ENCODE results near the gene ADRB2. TPM values are rescaled to one million over a fixed set of nuclear protein-coding genes. Genes with fewer than 3 reads are reported as not detected.

ADRB2 gene
- total RNA-seq, 1 donor from 2014 or later, result 5.6 TPM

DNA sequence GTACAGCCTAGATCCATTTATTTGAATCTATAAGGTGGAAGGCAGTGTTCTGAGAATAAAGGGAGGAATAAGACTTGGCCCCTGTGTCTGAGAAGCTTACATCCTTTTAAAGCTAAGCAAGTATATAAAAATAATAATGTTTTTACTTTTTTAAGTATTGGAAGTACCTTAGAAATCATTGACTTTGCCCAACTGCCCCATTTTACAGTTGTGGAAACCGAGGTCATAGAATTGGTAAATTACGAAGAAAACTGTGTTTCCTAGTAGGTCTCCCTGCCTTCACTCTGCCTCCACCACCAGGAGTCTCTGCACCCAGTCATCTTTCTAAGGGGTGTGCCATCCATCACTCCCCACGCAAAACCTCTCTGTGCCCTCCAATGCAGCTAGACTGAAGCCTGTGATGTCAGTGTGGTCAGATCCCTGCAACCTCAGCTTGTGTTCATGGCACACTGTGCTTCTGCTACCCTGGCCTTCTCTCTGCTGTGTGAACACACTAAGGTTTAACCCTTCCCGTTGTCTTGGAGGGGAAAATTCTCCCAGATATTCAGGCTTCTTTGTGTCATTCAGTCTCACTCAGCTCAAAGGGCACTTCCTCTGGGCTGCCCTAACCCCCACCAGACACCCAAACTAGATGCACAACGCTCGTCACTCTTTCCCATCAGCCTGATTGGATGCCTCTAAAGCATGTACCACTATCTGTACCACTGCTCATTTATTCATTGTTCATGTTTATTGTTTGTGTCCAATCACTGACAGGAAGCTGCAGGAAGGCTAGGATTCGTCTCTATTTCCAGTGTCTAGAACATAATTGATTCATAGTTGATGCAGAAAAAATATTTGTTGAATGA is 18.2 kb downstream of the ADRB2 start:
- intact Hi-C loops (cut with DNase I), result no loop called here
- ATAC-seq (ENCODE audit: poor library complexity) (no peak), DNase-seq (no peak)

DNA sequence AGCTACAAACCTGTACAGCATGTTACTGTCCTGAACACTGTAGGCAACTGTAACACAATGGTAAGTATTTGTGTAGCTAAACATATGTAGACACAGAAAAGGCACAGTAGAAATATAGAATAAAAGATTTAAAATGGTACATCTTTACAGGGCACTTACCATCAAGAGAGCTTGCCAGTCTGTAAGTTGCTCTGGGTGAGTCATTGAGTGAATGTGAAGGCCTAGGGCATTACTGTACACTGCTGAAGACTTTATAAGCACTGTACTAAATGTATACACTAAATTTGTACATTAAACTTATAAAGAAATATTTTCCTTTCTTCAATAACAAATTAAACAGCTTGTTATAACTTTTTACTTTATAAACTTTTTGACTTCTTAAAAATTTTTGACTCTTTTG is 20.5 kb downstream of the ADRB2 start:
- DNase-seq, result no peak
- no peak for ATAC-seq (ENCODE audit: poor library complexity)
- intact Hi-C loops (cut with DNase I), result no loop called here

DNA sequence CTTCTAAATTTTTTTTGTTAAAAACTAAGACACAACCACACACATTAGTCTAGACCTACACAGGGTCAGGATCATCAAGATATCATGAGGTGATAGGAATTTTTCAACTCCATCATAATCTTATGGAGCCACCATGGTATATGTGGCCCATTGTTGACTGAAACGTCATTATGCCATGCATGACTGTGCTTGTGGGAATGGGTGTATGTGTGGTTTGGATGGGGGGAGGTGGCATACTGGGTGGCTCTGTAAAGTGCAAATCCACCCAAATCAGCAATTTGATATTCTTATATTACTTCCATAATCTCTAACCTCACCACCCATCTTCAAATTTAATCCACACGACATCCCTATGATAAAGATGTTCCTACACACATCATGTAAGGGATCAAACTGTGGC is 21.0 kb downstream of the ADRB2 start:
- DNase-seq (no peak), ATAC-seq (ENCODE audit: poor library complexity) (no peak)
- intact Hi-C loops (cut with DNase I), result no loop called here

- intact Hi-C loops (cut with DNase I), result no loop called here
- DNase-seq (no peak), ATAC-seq (ENCODE audit: poor library complexity) (no peak)
Observed at GRCh38 chr5:148848393-148849031, 22.1 kb downstream of the ADRB2 start.

DNA sequence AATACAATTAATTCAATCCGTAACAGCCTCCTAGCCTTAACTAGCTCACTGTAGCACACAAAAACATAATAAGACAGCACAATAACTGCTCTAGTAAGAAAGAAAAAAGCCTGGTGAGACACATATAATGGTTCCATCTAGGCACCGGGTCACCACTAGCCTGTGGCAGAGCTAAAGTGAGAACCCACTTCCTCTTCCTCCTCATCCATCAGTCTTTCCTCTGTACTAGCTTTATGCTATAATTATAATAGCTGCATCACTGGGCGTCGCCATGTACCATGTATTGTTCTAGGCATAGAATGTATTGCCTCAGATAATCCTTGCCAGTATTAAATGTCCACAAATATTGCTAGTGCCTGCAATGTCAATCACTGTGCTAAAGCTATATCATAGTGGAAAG is 23.1 kb downstream of the ADRB2 start:
- no peak for DNase-seq
- ATAC-seq (ENCODE audit: poor library complexity), result peak; percentile 36
- intact Hi-C loops (cut with DNase I), result no loop called here

DNA sequence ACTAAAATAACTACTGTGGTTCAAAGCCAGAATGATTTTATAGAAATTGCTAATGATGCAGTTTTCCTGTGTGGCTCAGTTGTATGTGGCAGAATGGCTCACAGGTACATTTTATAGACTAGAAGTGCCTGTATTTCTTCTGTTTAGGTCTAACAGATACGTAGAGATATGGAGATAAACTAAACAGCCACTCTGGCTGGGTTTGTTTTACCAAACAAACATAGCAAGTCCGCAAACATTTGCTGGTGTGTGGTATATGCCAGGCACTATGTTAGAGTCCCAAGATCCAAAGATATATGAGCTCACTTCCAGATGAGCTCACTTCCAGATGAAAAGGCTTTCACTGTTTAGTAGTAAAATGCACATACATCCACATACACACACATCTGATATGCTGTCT is 24.4 kb downstream of the ADRB2 start:
- ATAC-seq (ENCODE audit: poor library complexity), result no peak

DNA sequence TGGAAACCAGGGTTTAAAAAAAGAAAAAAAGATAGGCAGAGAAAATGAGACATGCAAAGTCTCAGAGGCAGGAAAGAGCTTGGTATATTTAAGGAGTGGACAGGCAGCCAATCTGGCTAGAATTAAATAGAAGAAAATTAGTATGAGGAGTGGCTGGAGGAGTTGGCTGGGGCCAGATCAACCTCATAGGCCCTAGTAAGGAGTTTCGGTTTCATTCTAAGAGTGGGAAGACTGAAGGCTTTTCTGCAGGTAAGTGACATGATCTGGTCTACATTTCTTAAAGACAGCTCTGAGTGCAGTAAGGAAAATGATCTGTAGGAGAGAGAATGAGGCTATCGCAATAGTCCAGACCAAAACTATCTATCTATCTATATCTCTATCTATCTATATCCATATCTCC is 27.5 kb downstream of the ADRB2 start:
- ATAC-seq (ENCODE audit: poor library complexity) (no peak), DNase-seq (no peak)
- intact Hi-C loops (cut with DNase I), result no loop called here

More for the DNA sequence above, 24.4 kb downstream of the ADRB2 start:
- intact Hi-C loops (cut with DNase I), result no loop called here
- DNase-seq, result no peak

DNA sequence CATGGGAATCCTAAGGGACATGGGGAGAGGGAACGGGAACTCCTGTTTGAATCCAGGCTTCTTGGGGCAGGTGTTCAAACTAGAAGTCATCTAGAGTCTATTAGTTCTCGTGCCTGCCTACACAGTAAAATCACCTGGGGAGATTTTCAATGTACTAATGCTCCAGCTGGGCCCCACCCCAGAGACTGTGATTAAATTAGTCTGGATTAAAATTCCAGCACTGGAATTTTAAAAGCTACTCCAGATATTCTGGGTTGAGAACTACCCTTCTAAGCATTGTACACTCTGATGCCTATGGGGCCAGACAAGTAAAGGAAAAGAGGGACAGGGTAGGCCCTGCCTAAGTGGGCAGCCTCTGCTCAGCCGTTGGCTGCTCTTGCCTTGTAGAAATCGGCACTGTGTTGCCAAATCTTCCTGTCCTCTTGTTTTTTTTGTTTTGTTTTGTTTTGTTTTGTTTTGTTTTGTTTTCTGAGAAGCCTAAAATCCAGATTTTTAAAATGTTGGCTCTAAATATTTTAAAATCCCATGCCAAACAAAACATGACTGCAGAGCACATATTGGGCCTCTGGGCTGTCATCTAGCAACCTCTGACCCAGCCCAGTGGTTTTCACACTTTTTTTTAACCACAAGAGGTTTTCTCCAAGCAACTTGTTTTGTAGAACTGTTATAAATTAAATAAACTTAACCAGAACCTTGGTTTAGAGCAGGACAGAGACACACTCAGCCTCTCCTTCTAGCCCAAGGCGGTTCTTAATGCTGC is 29.0 kb downstream of the ADRB2 start:
- peak; percentile 26 for ATAC-seq (ENCODE audit: poor library complexity)
- DNase-seq, result no peak

DNA sequence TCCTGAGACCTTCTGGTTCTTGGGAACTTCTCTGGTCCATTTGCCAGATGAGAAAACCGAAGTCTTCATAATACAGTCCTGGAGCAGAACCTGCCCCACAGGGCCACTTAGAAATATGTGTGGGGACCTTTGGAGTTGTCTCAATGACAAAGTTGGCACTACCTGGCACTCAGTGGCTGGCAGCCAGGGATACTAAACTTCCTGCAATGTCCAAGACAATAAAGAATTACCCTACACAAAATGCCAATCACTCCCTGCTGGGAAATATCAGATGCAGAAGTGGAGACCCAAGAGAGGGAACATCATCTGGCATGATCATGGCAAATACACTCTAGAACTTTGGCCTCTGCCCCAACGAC is 29.6 kb downstream of the ADRB2 start:
- ATAC-seq (ENCODE audit: poor library complexity) (no peak), DNase-seq (no peak)
- intact Hi-C loops (cut with DNase I), result no loop called here

More for the DNA sequence above, 29.0 kb downstream of the ADRB2 start:
- intact Hi-C loops (cut with DNase I), result no loop called here

- peak; percentile 74 for ATAC-seq (ENCODE audit: poor library complexity)
- peak; percentile 57 for DNase-seq
- intact Hi-C loops (cut with DNase I), result no loop called here
Observed at GRCh38 chr5:148856424-148856823, 30.0 kb downstream of the ADRB2 start.

- ATAC-seq (ENCODE audit: poor library complexity) (no peak), DNase-seq (no peak)
- intact Hi-C loops (cut with DNase I), result no loop called here
Observed at GRCh38 chr5:148857474-148857873, 31.1 kb downstream of the ADRB2 start.

GRCh38 chr5:148858106-148858505 is 31.7 kb downstream of the ADRB2 start:
- ATAC-seq (ENCODE audit: poor library complexity) (no peak), DNase-seq (no peak)
- intact Hi-C loops (cut with DNase I), result no loop called here

DNA sequence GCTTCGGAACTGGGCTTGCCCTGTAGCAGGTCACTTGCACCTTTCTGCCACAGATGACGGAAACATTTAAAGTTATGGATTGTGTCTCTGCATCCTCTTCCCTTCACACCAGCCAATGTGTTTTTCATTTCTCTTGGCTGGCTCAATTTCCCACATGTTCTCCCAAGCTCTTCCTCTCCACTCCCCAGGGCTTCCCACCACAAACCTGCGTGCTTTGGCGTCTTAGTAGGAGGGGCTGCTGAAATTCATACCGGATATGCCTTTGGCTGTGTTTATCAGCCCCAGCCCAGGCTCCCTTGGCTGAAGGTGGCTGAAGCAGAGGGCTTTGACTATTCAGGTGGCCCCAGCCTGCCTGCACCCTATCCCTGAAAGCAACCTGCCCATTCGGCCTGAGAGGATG is 32.1 kb downstream of the ADRB2 start:
- DNase-seq (no peak), ATAC-seq (ENCODE audit: poor library complexity) (no peak)
- intact Hi-C loops (cut with DNase I), result no loop called here

DNA sequence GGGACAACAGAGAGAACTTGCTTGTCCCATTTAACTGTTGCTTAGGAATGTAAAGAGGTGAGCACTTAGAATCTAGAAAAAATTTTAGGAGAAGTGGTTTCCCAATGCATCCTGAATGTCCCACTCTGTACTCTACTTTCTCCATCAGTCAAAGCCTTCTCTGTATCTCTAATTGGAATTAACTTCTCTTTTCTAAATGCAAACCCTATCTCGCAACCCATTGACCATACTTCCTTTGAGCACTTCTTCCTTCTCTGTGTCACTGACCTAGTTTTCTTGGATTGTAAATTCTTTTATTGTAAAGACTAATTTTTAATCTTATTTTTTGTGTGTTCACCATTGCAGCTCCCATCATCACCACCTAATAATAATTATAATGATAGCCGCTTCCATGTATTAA is 33.3 kb downstream of the ADRB2 start:
- no peak for ATAC-seq (ENCODE audit: poor library complexity)
- intact Hi-C loops (cut with DNase I), result no loop called here
- DNase-seq, result no peak

DNA sequence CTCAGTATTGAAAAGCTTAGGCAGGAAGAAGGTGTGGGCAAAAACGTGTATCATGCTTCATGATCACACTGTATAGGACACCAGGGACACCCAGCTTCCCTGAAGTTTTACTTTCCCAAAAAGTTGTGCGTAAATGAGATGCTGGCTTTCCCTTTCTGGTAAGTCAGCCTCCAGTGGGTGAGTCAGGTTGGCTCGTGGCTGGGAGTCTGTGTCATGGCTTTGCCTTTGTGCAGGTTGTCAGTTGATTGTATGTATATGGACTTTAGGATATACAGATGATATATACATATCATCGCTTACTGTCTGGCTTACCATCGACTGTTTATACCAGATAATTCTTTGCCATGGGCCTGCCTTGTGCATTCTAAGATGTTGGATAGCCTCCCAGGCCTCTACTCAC is 34.2 kb downstream of the ADRB2 start:
- intact Hi-C loops (cut with DNase I), result no loop called here
- no peak for ATAC-seq (ENCODE audit: poor library complexity)
- DNase-seq, result no peak

DNA sequence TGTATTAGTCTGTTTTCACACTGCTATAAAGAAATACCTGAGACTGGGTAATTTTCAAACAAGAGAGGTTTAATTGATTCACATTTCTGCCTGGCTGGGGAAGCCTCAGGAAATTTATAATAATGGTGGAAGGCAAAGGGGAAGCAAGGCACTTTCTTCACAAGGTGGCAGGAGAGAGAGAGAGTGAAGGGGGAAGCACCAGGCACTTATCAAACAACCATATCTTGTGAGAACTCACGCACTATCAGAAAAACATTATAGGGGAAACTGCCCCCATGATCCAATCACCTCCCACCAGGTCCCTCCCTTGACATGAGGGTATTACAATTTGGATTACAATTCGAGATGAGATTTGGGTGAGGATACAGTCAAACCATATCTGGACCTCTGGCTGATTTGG is 34.7 kb downstream of the ADRB2 start:
- DNase-seq (no peak), ATAC-seq (ENCODE audit: poor library complexity) (no peak)
- intact Hi-C loops (cut with DNase I), result no loop called here

GRCh38 chr5:148861696-148862095 is 35.3 kb downstream of the ADRB2 start:
- intact Hi-C loops (cut with DNase I), result no loop called here
- DNase-seq (no peak), ATAC-seq (ENCODE audit: poor library complexity) (no peak)

DNA sequence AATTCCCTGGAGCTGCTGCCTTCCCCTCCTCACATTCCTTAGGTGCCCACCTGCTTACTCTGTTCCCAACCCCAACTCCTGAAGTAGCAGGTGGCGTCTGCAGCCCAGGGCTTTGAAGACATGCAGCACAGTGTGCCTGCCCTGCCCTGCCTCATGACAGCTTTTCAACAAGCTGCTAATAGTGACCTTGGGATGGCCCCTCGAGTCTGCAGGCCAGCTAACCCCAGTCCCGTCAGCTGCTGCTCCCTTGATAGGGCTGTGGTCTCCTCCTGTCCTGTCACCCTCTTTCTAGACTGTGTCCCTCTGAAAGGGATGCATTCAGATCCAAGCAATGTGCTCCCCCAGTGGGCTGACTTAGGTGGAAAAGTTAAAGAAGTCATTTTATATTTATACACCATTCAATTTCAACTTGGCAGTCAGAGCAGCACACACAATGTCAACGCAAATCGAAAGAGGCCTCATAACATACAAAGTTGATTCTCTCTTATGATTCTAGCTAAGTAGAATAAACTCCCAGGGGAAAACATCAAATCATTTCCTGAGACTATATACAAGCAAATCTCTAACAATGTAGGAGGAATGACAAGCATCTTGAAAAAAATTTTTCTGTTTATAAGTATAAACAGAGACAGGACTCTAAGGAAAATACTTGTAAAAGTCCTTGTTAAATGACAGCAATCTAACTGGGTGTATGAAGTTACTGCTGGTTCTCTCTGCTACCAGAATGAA is 37.9 kb downstream of the ADRB2 start:
- intact Hi-C loops (cut with DNase I), result no loop called here
- peak; percentile 84 for ATAC-seq (ENCODE audit: poor library complexity)
- DNase-seq, result peak; percentile 46

DNA sequence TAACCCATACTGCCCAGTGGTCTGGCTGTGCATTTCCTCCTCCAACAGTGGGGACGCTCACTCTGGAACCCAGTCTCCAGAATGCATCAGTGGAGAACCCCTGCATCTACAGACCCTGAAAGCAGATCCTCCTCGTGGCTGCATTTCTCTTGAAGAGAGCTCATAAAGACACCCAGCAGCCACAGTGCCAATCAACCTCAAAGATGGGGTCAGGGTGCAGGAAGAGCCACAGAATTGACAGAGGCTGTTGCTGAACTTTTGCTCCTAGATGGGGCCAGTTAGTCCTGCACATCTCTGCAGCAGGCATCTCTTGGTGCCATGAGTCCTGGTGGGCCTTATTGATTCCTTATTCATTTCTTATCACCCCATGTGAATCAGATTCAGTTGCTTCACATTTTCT is 39.6 kb downstream of the ADRB2 start:
- intact Hi-C loops (cut with DNase I), result loop anchor here (5.0 kb wide), 1 partner anchor 39 kb away; the partner anchor contains the start of gene ADRB2
- no peak for DNase-seq
- ATAC-seq (ENCODE audit: poor library complexity), result no peak
